ENCODE results near the gene ATP6V1G1.

Gene ATP6V1G1

DNA sequence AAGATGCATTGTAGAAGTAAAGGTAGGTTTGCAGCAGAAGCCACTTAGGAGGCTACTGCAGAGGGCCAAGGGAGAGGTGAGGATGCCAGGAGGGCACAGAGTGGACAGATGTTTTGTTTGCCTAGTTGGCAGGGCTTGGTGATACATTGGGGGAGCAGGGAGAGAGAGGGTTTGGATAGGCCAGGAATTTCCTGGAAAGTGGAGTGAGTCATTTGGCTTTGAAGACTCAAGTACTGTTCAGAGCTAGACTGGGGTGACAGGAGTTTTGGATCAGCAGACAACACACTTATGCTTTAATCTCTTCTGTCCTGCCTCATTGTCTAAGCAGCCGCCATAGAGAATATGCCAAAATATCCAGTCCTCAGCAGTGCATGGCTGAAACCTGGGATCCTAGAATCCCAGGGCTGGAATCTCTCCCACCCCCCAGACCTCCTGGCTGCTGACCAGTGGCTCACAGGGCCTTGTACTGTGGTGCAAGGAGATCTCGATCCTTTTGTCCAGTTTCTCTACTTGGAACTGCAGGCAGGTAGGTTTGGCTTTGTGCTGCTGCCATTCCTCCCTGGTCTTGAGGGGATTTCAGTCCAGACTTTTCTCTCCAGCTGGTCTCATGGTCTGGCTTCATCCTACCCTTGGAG is 34.5 kb downstream of the ATP6V1G1 start:
- no peak overlapping the region for H3K4me3 ChIP-seq (replicated peaks; ENCODE audit: low read depth, low read length)
- DNase-seq (ENCODE audit: low read depth): peak; percentile 90

GRCh38 chr9:114624677-114625076 is 37.1 kb downstream of the ATP6V1G1 start:
- DNase-seq (ENCODE audit: low read depth): no peak
- TF ChIP-seq, protein P1, sequence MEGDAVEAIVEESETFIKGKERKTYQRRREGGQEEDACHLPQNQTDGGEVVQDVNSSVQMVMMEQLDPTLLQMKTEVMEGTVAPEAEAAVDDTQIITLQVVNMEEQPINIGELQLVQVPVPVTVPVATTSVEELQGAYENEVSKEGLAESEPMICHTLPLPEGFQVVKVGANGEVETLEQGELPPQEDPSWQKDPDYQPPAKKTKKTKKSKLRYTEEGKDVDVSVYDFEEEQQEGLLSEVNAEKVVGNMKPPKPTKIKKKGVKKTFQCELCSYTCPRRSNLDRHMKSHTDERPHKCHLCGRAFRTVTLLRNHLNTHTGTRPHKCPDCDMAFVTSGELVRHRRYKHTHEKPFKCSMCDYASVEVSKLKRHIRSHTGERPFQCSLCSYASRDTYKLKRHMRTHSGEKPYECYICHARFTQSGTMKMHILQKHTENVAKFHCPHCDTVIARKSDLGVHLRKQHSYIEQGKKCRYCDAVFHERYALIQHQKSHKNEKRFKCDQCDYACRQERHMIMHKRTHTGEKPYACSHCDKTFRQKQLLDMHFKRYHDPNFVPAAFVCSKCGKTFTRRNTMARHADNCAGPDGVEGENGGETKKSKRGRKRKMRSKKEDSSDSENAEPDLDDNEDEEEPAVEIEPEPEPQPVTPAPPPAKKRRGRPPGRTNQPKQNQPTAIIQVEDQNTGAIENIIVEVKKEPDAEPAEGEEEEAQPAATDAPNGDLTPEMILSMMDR (IDR thresholded peaks at IDR 0.05; ENCODE audit: low read length, missing control alignments): no peak
- no peak overlapping the region for H3K4me3 ChIP-seq (replicated peaks; ENCODE audit: low read depth, low read length)

More for the DNA sequence above, 34.5 kb downstream of the ATP6V1G1 start:
- TF ChIP-seq, protein P1 (IDR thresholded peaks at IDR 0.05; ENCODE audit: low read length, missing control alignments): no peak

GRCh38 chr9:114626415-114627020 is 38.9 kb downstream of the ATP6V1G1 start:
- TF ChIP-seq, protein P1 (IDR thresholded peaks at IDR 0.05; ENCODE audit: low read length, missing control alignments): no peak
- DNase-seq (ENCODE audit: low read depth): no peak
- H3K4me3 ChIP-seq (replicated peaks; ENCODE audit: low read depth, low read length): no peak overlapping the region

DNA sequence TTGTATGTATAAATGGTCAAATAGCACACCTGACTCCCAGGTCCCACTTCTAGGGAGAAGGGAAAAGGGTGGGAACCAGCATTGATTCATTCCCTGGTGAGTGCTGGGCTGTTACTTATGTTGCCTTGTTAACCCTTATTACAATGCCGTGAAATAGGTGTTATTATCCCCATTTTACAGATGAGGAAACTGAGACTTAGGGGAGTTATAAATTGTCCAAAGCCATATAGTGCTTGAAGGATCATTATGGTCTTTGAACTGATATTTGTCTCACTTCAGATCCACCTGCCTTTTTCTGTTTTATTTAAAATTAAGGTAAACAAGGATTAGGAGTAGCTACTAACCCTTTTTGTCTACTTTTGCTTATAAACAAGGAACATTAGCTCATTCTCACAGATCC is 40.0 kb downstream of the ATP6V1G1 start:
- TF ChIP-seq, protein P1 (IDR thresholded peaks at IDR 0.05; ENCODE audit: low read length, missing control alignments): no peak
- DNase-seq (ENCODE audit: low read depth): no peak
- no peak overlapping the region for H3K4me3 ChIP-seq (replicated peaks; ENCODE audit: low read depth, low read length)

DNA sequence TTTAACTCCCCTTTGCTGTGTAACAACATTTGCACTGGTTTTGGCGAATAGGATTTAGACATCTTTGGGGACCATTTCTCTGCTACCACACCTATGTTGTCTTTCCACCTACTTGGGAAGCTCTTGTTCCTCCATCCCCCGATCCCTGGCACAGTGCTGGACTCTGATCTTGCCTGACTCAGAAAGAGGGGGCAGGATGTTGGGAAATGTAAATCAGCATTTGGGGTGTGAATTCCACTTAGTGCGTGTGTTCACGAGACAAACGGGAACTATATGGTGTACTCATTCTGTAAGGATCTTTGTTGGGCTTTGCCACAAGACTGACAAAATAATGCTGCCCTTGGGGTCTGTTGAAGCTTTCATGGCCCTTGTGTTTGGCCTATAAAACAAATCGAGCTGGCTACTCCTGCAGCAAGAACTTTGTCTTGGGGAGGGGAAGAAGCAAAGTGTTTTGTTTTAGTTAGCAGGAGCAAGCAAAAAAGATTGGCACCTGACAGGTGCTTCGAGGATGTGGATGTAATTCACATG is 42.1 kb downstream of the ATP6V1G1 start:
- no peak overlapping the region for H3K4me3 ChIP-seq (replicated peaks; ENCODE audit: low read depth, low read length)
- TF ChIP-seq, protein P1 (IDR thresholded peaks at IDR 0.05; ENCODE audit: low read length, missing control alignments): no peak
- no peak for DNase-seq (ENCODE audit: low read depth)

GRCh38 chr9:114631166-114631565 is 43.6 kb downstream of the ATP6V1G1 start:
- DNase-seq (ENCODE audit: low read depth): no peak
- H3K4me3 ChIP-seq (replicated peaks; ENCODE audit: low read depth, low read length): no peak overlapping the region
- TF ChIP-seq, protein P1 (IDR thresholded peaks at IDR 0.05; ENCODE audit: low read length, missing control alignments): no peak
